Neural cell (in vitro differentiated cells): ENCODE data around the gene C4BPA.

Experiments used
- CTCF ChIP-seq: fragments of 450-650 bp; IDR thresholded peaks from 2 replicates; pipeline ENCODE4 v1.5.1; 2014; ENCODE audit warnings: antibody characterized with exemption, mild to moderate bottlenecking, moderate library complexity; ENCODE audit not compliant: poor library complexity, severe bottlenecking
- EP300 ChIP-seq: fragments of 450-650 bp; conservative IDR thresholded peaks from 2 replicates; pipeline ENCODE4 v1.6.1; 2014; ENCODE audit warnings: antibody characterized with exemption, mild to moderate bottlenecking, moderate library complexity; ENCODE audit not compliant: poor library complexity, severe bottlenecking
- EZH2 ChIP-seq: fragments of 200-600, 300-800 bp; shearing (Covaris generic), sonication (generic); IDR thresholded peaks from 2 replicates; pipeline ENCODE4 v1.6.1; 2014; ENCODE audit warnings: antibody characterized with exemption, low read length, borderline replicate concordance, mild to moderate bottlenecking; ENCODE audit not compliant: insufficient read depth, poor library complexity, severe bottlenecking
- MXI1 ChIP-seq: fragments of 450-650 bp; conservative IDR thresholded peaks from 2 replicates; pipeline ENCODE4 v1.6.1; 2014; ENCODE audit warnings: antibody characterized with exemption, mild to moderate bottlenecking; ENCODE audit not compliant: poor library complexity, severe bottlenecking
- POLR2AphosphoS5 ChIP-seq: IDR thresholded peaks from 2 replicates; pipeline ENCODE4 v1.6.1; 2012
- RAD21 ChIP-seq: fragments of 450-650 bp; conservative IDR thresholded peaks from 2 replicates; pipeline ENCODE4 v1.6.1; 2014; ENCODE audit warnings: antibody characterized with exemption, mild to moderate bottlenecking, moderate library complexity
- REST ChIP-seq: IDR thresholded peaks from 2 replicates; pipeline ENCODE4 v1.6.1; 2012; ENCODE audit warnings: borderline replicate concordance
- SMC3 ChIP-seq: fragments of 450-650 bp; conservative IDR thresholded peaks from 2 replicates; pipeline ENCODE4 v1.6.1; 2014; ENCODE audit warnings: antibody characterized with exemption, mild to moderate bottlenecking, moderate library complexity; ENCODE audit not compliant: poor library complexity
- TAF1 ChIP-seq: IDR thresholded peaks from 2 replicates; pipeline ENCODE4 v1.6.1; 2012; ENCODE audit warnings: low read depth

- TF ChIP-seq POLR2AphosphoS5 (no peak), CTCF (no peak), RAD21 (no peak), SMC3 (no peak), TAF1 (no peak), EP300 (no peak), MXI1 (no peak), EZH2 (no peak), REST (no peak)
These were observed 25.0 kb downstream of the C4BPA start for GRCh38 chr1:207129053-207129452.
